NCI-H526 (cell line): ENCODE data around the gene VWC2.
"Not testable (repeated sequence)": the region's sequence is repeated elsewhere in the genome, so short reads cannot be mapped to it uniquely, and the experiment has no call there.

Source experiments
- DNase-seq, 2 experiments: peaks; one replicate each; lab custom pipeline; 2025; lab: John Stamatoyannopoulos, UW

Gene VWC2

GRCh38 chr7:49851614-49851934 is 78.1 kb downstream of the VWC2 start:
- not testable (repeated sequence) for DNase-seq

GRCh38 chr7:49852619-49853462 is 79.4 kb downstream of the VWC2 start:
- DNase-seq: peak; percentile 57 to 80

GRCh38 chr7:49855281-49855980 is 82.0 kb downstream of the VWC2 start:
- no peak for DNase-seq

- DNase-seq: no peak
Measured at GRCh38 chr7:49860293-49860692, 86.9 kb downstream of the VWC2 start.

- DNase-seq: peak; percentile 81 to 86
Measured at GRCh38 chr7:49866076-49866735, 92.8 kb downstream of the VWC2 start.

GRCh38 chr7:49866910-49867309 is 93.5 kb downstream of the VWC2 start:
- DNase-seq: peak; percentile 59 to 61

- no peak for DNase-seq
Measured at GRCh38 chr7:49873420-49873819, 100.0 kb downstream of the VWC2 start.

GRCh38 chr7:49875336-49875735 is 101.9 kb downstream of the VWC2 start:
- no peak for DNase-seq

- no peak for DNase-seq
Measured at GRCh38 chr7:49876202-49876601, 102.8 kb downstream of the VWC2 start.

GRCh38 chr7:49878089-49878488 is 104.7 kb downstream of the VWC2 start:
- DNase-seq: peak; percentile 76

- peak; percentile 60 to 72 for DNase-seq
Measured at GRCh38 chr7:49878627-49879026, 105.2 kb downstream of the VWC2 start.

GRCh38 chr7:49883933-49884332 is 110.5 kb downstream of the VWC2 start:
- DNase-seq: no peak

- DNase-seq: peak in 1 of 2 experiments; percentile 21
Measured at GRCh38 chr7:49885593-49886285, 112.3 kb downstream of the VWC2 start.

- DNase-seq: no peak
Measured at GRCh38 chr7:49892481-49892880, 119.0 kb downstream of the VWC2 start.

- DNase-seq: no peak
Measured at GRCh38 chr7:49893131-49893530, 119.7 kb downstream of the VWC2 start.

GRCh38 chr7:49894543-49894942 is 121.1 kb downstream of the VWC2 start:
- no peak for DNase-seq

- DNase-seq: no peak
Measured at GRCh38 chr7:49911909-49912308, 138.5 kb downstream of the VWC2 start.

- DNase-seq: no peak
Measured at GRCh38 chr7:49926720-49927119, 153.3 kb downstream of the VWC2 start.

- DNase-seq: no peak
Measured at GRCh38 chr7:49927631-49928030, 154.2 kb downstream of the VWC2 start.

- no peak for DNase-seq
Measured at GRCh38 chr7:49928787-49929186, 155.3 kb downstream of the VWC2 start.

GRCh38 chr7:49931627-49932026 is 158.2 kb downstream of the VWC2 start:
- no peak for DNase-seq

- DNase-seq: no peak
Measured at GRCh38 chr7:49937608-49938007, 164.2 kb downstream of the VWC2 start.
